VCaP (cell line): Measurements from ENCODE around the gene UBE4B.

Experiments
- H3K27ac ChIP-seq: fragments of 450-650 bp; 2 replicates; pipeline ENCODE4 v1.5.1; 2017
- CTCF ChIP-seq: fragments of 450-650 bp; conservative IDR thresholded peaks from 2 replicates; pipeline ENCODE4 v1.5.1; 2017; ENCODE audit warnings: mild to moderate bottlenecking, moderate library complexity

Gene UBE4B

GRCh38 chr1:10046356-10047085 is 13.8 kb downstream of the UBE4B start:
- peak overlapping the region; percentile 57 for H3K27ac ChIP-seq
- no peak for TF ChIP-seq CTCF

- H3K27ac ChIP-seq = no peak overlapping the region
- no peak for TF ChIP-seq CTCF
Observed at GRCh38 chr1:10048601-10049000, 15.8 kb downstream of the UBE4B start.

GRCh38 chr1:10050611-10051010 is 17.9 kb downstream of the UBE4B start:
- TF ChIP-seq CTCF = no peak

GRCh38 chr1:10051656-10052055 is 18.9 kb downstream of the UBE4B start:
- TF ChIP-seq CTCF = no peak
- no peak overlapping the region for H3K27ac ChIP-seq

More at GRCh38 chr1:10050611-10051010, 17.9 kb downstream of the UBE4B start:
- no peak overlapping the region for H3K27ac ChIP-seq

- no peak for TF ChIP-seq CTCF
- H3K27ac ChIP-seq = no peak overlapping the region
Observed at GRCh38 chr1:10052347-10052746, 19.6 kb downstream of the UBE4B start.

GRCh38 chr1:10054465-10054864 is 21.7 kb downstream of the UBE4B start:
- H3K27ac ChIP-seq = peak overlapping the region; percentile 85
- TF ChIP-seq CTCF = no peak

GRCh38 chr1:10056599-10056987 is 23.8 kb downstream of the UBE4B start:
- TF ChIP-seq CTCF = no peak
- H3K27ac ChIP-seq = peak overlapping the region; percentile 85
